Fibroblast of gingiva (primary cell): ENCODE results near the gene TBC1D14.
A peak's percentile ranks its signal among the peaks of the same experiment; 100 is the strongest.

Source experiments
- DNase-seq: peaks from one replicate; pipeline ENCODE4 v3.0.0-alpha.2; 2011; ENCODE audit warnings: low read depth

TBC1D14 gene

GRCh38 chr4:7023486-7023885 is 113.9 kb downstream of the TBC1D14 start:
- no peak for DNase-seq

- no peak for DNase-seq
These were observed 114.3 kb downstream of the TBC1D14 start for GRCh38 chr4:7023901-7024300.

- DNase-seq = no peak
These were observed 114.8 kb downstream of the TBC1D14 start for GRCh38 chr4:7024336-7024890.

- DNase-seq = no peak
These were observed 115.5 kb downstream of the TBC1D14 start for GRCh38 chr4:7025040-7025602.

- no peak for DNase-seq
These were observed 116.5 kb downstream of the TBC1D14 start for GRCh38 chr4:7026107-7026506.

- DNase-seq = no peak
These were observed 117.7 kb downstream of the TBC1D14 start for GRCh38 chr4:7027284-7027683.

GRCh38 chr4:7027913-7028312 is 118.3 kb downstream of the TBC1D14 start:
- DNase-seq = no peak

GRCh38 chr4:7029212-7029611 is 119.6 kb downstream of the TBC1D14 start:
- DNase-seq = no peak

GRCh38 chr4:7029921-7030320 is 120.3 kb downstream of the TBC1D14 start:
- DNase-seq = no peak

- no peak for DNase-seq
These were observed 121.2 kb downstream of the TBC1D14 start for GRCh38 chr4:7030856-7031255.

GRCh38 chr4:7031558-7032449 is 122.2 kb downstream of the TBC1D14 start:
- no peak for DNase-seq

GRCh38 chr4:7032596-7032995 is 123.0 kb downstream of the TBC1D14 start:
- no peak for DNase-seq

GRCh38 chr4:7034262-7035081 is 124.8 kb downstream of the TBC1D14 start:
- DNase-seq = peak; percentile 44

GRCh38 chr4:7037425-7037824 is 127.8 kb downstream of the TBC1D14 start:
- no peak for DNase-seq

- no peak for DNase-seq
These were observed 131.1 kb downstream of the TBC1D14 start for GRCh38 chr4:7040765-7041164.

GRCh38 chr4:7041246-7041645 is 131.6 kb downstream of the TBC1D14 start:
- DNase-seq = no peak

GRCh38 chr4:7041801-7042502 is 132.3 kb downstream of the TBC1D14 start:
- DNase-seq = no peak

GRCh38 chr4:7042503-7043283 is 133.1 kb downstream of the TBC1D14 start:
- DNase-seq = peak; percentile 98

- peak; percentile 24 for DNase-seq
These were observed 133.9 kb downstream of the TBC1D14 start, which contains the start of gene TADA2B for GRCh38 chr4:7043284-7044136. Gene TADA2B, plus strand, starts transcription at chr4:7043372. Its CDS starts 208 bp downstream, at chr4:7043580.
